Skeletal muscle cell (primary cell): ENCODE data around the gene PODNL1.
"Not testable (repeated sequence)": the region's sequence is repeated elsewhere in the genome, so short reads cannot be mapped to it uniquely, and the experiment has no call there.

Experiments
- DNase-seq: peaks from one replicate; pipeline ENCODE4 v3.0.0-alpha.2; 2010; ENCODE audit warnings: low read depth
- H3K4me3 ChIP-seq: 2 replicates; pipeline ENCODE4 v1.5.1; 2011; ENCODE audit warnings: low read depth, mild to moderate bottlenecking, control low read depth, low read length, moderate library complexity

Gene PODNL1

DNA sequence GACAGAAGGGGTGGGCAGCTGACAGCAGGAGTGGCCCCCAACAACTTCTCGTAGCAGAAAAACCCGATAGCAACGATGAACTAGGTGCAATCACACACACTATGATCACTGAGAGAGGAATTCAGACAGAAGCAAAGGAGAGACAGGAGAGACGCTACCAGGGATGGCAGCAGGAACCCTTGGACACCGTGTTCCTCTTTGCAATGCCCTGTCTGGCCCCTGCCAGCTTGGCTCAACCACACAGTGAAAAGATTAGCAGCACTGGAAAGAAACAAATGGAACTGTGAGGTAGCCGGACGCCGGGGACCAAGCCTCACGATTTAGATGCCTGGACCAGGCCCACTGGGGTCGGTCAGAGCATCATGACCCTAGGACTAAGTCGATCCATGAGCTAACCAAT, 37.7 kb upstream of the PODNL1 start:
- DNase-seq, result no peak
- H3K4me3 ChIP-seq, result no peak overlapping the region

GRCh38 chr19:13974073-13974472, 35.9 kb upstream of the PODNL1 start:
- DNase-seq, result no peak
- H3K4me3 ChIP-seq, result no peak overlapping the region

DNA sequence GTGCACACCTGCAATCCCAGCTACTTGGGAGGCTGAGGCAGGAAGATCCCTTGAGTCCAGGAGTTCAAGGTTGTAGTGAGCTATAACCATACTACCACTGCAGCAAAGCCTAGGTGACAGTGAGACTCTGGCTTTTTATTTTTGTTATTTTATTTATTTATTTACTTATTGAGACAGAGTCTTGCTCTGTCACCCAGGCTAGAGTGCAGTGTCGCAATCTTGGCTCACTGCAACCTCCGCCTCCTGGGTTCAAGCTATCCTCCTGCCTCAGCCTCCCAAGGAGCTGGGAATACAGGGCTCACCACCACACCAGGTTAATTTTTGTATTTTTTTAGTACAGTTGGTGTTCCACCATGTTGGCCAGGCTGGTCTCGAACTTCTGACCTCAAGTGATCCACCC, 35.3 kb upstream of the PODNL1 start:
- DNase-seq, H3K4me3 ChIP-seq: not testable (repeated sequence)

GRCh38 chr19:13972368-13973155, 34.3 kb upstream of the PODNL1 start:
- no peak for DNase-seq
- H3K4me3 ChIP-seq, result no peak overlapping the region

GRCh38 chr19:13971868-13972267, 33.7 kb upstream of the PODNL1 start:
- H3K4me3 ChIP-seq, DNase-seq: not testable (repeated sequence)

GRCh38 chr19:13969897-13970296, 31.7 kb upstream of the PODNL1 start:
- H3K4me3 ChIP-seq, result no peak overlapping the region
- no peak for DNase-seq

DNA sequence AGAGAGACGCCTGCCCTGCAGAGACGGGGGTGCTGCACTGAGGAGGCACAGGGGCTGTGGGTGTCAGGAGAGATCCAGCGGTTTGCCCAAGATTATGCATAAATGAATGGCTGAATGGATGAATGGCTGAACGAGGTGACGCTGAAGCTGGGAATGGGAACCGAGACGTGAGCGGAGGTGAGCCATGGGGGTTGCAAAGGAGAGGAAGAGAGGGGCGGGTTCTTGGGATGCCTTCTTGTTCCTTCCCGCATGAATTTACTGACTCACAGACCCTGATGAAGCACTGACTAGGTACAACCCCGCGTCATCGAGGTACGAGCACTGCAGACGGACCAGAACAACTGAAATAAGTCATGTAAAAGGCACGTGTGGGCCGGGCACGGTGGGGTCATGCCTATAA, 30.8 kb upstream of the PODNL1 start:
- no peak for DNase-seq
- H3K4me3 ChIP-seq, result no peak overlapping the region

- no peak overlapping the region for H3K4me3 ChIP-seq
- DNase-seq, result no peak
These were observed 30.2 kb upstream of the PODNL1 start for GRCh38 chr19:13968383-13968935.

DNA sequence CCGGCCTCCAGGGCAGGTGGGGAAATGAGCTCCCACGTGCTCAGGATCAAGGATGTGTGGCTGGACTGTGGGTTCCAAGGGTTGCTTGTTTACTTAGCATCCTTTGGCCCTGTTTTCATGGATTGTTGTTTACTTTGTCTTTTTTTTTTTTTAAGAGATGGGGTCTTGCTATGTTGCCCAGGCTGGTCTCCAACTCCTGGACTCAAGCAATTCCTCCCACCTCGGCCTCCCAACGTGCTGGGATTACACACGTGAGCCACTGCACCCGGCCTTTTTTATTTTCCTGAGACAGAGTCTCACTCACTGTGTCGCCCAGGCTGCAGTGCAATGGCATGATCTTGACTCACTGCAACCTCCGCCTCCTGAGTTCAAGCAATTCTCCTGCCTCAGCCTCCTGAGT, 29.0 kb upstream of the PODNL1 start:
- DNase-seq, H3K4me3 ChIP-seq: not testable (repeated sequence)

DNA sequence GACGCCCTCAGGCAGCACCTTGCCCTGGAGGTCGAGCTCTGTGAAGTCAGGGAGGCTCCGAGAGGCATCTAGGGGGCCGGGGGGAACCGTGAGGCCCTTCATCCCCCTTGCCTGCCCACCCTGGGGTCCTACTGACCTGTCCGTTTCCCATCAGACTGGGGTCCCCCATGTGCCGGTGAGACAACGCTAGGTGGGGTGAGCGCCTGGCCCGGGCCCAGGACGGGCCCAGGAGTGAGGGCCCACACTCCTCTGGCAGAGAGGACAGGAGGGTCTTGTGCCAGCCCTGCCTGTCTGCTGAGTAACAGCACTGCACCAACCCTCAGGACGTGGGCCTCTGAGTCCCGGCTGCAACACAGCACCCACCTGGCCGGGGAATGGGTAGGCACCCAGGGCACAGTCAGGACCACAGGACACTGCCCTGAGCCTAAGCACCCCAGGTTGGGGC, 28.5 kb upstream of the PODNL1 start:
- no peak overlapping the region for H3K4me3 ChIP-seq
- no peak for DNase-seq

DNA sequence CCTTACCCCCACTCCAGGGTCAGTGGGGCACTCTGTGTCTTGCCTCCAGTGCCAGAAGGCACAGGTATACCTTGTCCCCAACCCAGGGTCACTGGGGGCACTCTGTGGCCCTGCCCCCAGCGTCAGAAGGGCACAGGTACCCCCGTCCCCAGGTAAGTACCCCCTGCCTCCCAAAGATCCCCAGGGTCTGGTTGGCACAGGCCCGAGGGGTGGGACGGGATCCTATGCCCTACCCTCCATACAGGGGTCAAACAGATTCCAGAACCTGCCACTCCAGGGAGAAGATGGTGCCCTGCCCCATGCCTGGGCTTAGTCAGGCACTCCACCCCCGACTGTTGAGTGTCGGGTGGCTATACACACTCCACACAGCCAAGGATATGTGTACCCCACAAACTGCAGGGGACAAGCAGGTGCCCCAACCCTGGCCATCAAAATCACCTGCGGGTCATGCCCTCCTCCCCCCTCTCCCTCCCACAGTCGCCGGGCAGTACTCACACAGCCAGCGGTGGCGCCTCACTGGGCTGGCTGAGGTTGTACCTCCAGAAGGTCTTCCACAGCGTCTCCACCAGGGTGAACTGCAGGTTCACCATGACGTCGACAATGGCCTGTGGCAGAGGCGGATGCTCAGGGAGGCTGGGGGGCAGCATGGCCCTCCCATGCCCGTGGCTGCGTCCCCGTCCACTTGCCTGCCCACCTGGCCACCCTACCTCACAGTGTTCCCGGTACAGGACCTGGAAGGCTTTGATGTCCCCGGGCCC, 27.9 kb upstream of the PODNL1 start:
- no peak for DNase-seq
- H3K4me3 ChIP-seq, result no peak overlapping the region

GRCh38 chr19:13965377-13965896, 27.2 kb upstream of the PODNL1 start:
- no peak overlapping the region for H3K4me3 ChIP-seq
- no peak for DNase-seq

- DNase-seq, result peak; percentile 17
- no peak overlapping the region for H3K4me3 ChIP-seq
These were observed 26.6 kb upstream of the PODNL1 start for GRCh38 chr19:13964776-13965175.

- DNase-seq, result no peak
- H3K4me3 ChIP-seq, result no peak overlapping the region
These were observed 25.4 kb upstream of the PODNL1 start for GRCh38 chr19:13963603-13964105.

GRCh38 chr19:13962699-13963602, 24.7 kb upstream of the PODNL1 start:
- DNase-seq, result no peak
- peak overlapping the region; percentile 9 for H3K4me3 ChIP-seq

DNA sequence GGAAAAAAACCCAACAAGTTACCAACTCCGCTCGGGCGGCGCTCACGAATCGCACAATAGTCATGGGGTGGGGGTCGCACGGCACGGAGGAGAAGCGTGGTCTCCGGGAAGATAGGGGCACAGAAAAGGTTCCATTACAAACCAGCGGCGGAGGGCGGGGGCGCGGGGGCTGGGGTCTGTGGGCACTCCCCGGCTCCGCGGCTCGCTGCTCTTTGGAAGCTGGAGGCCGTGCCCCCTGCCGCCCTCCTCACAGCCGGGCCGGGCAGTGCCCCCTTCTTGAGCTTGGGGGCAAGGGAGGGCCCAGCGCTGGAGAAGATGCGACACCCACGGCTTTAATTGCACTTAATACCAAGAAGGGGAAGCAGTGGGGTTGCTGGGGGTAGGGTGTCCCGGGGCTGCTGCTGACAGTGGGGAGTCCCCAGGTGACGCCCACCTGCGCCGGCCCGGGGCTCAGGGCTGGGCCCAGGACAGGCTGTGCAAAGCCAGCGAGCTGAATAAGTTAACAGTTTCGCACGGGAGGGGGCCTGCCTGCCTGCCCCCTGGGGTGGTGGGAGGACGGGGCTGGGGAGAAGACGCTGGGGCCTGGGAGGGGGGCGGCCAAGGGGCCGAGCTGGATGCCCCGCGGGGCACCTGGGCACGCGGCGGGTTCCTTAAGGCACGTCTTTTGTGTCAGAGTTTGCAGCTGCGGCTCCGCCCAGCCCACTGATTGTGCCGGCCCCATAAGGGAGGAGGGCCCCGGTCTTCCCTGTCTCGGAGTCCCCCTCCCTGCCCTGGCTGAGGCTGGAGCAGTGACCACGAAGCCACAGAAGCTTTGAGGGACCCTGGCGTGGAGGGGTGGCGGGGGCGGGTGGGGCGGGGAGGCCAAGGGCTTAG, 23.8 kb upstream of the PODNL1 start:
- DNase-seq, result no peak
- H3K4me3 ChIP-seq, result no peak overlapping the region

DNA sequence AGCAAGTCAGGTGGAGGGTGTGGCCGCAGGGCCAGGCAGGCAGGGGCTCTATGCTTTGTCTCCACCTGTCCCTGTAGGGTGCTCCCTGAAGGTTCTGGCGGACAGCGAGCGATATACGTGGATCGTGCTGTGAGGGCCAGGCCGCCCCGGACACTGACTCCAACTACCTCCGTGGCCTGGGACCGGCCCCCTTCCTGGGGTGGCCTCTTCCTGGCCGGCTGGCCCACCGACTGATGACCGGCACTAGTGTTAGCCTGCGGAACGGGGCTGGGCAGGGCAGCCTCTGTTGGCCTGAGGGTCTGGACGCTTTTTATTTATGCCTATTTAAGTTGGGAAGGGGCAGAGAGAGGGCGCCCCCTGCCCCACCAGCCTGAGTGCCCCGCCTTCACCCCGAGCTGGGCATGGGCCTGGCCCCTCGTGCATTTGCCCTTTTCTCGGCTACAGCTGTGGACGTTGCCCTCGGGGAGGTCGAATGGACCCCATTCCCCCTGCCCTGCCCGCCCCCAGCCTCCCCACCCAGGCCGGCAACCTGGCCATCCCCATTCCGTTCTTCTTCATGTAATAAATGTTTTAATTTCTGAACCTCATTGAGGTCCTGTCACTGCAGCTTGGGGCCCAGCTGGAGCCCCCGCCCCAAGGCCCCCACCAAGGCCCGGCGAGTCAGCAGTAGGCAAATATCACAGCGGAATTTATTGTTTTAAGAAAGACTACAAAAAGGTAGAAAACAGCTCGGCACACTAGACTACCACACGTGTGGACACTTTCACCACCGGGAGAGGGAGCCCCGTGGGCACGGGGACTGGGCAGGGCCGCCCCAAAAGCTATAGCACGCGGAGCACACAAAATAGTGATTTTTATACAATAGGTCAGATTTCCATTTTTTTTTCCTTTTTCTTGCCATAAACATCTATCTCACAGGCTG, 22.9 kb upstream of the PODNL1 start:
- no peak overlapping the region for H3K4me3 ChIP-seq

More for the DNA sequence above, 22.9 kb upstream of the PODNL1 start:
- DNase-seq, result no peak
